SIG-M5 treated with dmso at 0.1 percent for 504 hours (cell line): ENCODE data around the gene TEX19.
A peak's percentile ranks its signal among the peaks of the same experiment; 100 is the strongest.
"Not testable (repeated sequence)": the region's sequence is repeated elsewhere in the genome, so short reads cannot be mapped to it uniquely, and the experiment has no call there.

Experiments used
- DNase-seq: peaks from one replicate; lab custom pipeline; 2025; ENCODE audit not compliant: unreplicated experiment; lab: John Stamatoyannopoulos, UW

TEX19 gene

DNA sequence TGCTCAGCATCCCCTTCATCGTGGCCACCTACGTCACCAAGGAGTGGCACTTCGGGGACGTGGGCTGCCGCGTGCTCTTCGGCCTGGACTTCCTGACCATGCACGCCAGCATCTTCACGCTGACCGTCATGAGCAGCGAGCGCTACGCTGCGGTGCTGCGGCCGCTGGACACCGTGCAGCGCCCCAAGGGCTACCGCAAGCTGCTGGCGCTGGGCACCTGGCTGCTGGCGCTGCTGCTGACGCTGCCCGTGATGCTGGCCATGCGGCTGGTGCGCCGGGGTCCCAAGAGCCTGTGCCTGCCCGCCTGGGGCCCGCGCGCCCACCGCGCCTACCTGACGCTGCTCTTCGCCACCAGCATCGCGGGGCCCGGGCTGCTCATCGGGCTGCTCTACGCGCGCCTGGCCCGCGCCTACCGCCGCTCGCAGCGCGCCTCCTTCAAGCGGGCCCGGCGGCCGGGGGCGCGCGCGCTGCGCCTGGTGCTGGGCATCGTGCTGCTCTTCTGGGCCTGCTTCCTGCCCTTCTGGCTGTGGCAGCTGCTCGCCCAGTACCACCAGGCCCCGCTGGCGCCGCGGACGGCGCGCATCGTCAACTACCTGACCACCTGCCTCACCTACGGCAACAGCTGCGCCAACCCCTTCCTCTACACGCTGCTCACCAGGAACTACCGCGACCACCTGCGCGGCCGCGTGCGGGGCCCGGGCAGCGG is 15.7 kb downstream of the TEX19 start:
- DNase-seq: no peak

DNA sequence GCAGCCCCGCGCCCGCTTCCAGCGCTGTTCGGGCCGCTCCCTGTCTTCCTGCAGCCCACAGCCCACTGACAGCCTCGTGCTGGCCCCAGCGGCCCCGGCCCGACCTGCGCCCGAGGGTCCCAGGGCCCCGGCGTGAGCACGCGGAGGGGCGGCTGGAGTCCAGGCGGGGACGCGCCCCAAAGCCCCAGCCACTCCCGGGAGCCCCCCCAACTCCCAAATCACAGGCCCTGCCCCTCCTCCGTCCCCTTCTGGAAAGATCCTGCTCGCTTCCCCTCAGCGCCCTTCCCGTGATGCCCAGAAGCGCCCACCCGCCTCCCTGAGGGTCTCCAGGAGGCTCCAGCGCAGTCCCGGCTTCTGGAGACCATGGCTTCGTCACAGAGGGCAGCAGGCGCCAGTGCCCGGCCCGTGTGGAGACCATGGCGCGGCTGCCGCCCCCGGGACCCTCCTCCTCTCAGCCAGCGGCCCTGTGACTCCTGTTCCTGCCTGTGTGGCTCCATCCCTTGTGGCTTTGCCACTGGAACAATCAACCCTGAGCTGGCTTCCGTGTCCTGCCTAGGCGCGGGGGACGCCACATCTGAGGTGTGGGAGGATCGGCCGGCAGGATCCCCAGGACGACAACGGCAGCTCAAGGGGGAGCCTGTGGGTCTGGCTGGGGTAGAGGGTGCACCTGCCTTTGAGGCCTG is 16.5 kb downstream of the TEX19 start:
- DNase-seq: no peak

DNA sequence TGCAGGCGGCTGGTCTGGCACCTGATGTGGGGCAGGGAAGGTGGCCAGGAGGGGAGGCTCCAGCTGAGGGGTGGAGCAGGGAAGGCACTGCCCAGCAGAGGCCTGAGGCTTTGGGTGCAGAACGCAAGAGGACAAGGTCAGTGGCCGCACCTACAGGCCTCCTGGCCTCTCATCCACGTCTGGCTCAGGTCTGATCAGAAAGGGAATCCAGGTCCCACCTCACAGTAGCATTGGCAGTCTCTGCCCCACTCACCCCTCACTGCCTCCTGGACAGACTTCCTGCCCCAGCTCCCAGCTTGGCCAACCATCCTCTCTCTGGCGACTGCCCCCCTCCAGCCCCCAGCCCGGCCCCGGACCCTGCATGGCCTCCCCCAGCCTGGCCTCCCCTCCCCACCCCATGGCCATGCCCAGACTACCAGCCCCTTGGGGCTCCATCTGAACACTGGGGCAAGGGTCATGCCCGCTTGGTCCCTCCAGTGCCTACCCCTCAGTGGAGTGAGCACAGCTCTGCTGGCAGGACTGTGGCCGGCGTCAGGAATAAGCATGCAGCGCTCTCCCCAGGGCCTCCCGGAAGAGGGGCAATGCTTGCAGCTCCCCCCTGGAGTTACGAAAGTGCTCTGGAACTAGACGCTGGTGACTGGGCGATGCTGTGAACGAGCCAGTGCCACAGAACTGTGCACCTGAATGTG is 17.1 kb downstream of the TEX19 start:
- peak; percentile 49 for DNase-seq

DNA sequence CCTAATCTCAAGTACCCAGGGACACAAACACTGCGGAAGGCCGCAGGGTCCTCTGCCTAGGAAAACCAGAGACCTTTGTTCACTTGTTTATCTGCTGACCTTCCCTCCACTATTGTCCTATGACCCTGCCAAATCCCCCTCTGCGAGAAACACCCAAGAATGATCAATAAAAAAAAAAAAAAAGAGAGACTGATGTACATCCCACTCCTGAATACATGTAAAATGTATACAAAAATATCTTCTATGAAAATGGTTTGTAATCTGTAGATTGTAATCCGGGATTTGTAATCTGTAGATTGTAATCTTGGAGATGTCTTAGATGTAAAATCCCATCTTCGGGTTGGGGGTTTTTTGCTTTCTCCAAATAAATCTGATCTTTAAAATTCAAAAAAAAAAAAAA is 18.2 kb downstream of the TEX19 start:
- not testable (repeated sequence) for DNase-seq

DNA sequence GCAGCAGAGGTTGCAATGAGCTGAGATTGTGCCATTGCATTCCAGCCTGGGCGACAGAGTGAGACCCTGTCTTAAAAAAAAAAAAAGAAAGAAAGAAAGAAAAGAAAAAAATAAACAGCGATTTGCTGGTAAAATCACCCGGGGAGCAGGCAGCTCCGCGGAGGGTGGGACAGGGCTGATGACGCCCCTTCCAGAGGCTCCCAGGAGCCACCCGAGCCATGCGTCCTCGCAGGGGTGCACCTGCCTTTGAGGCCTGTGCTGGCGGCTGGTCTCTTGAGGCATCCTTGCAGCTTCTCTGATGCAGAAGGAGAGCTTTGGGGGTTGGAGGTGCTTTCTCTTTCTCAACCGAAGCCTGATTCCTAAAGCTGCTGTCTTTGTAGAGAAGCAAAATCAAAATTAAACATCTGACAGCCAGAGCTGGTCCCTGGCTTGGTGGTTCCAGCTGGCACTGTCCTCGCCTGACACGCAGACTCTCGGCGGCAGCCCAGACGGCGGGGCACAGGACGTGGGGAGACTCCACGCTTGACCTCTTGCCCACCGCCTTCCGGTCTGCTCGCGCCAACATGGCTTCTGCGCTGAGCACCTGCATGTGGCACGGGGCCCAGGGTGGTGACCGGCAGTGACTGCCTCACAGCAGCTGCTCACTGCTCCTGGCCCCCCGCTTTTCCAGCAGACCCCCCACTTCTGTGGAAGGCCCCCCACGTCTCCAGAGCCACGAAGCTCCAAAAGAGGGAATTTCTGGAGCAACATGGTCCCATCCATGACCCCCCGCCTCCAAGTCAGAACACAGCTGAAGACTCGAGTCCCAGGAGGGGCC is 19.1 kb downstream of the TEX19 start:
- no peak for DNase-seq

DNA sequence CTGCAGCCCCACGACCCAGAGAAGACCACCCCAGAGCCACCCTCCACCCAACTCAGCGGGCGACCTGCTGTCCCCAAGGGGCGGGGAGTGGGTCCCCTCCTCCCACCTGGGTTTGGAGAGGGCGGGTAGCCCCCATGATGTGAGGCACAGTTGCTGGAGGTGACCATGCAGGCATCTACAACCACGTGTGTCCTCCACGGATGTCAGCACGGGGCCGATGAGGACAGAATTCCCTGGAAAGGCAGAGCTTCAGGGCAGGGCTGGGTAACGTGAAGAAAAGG is 19.6 kb downstream of the TEX19 start:
- DNase-seq: no peak

DNA sequence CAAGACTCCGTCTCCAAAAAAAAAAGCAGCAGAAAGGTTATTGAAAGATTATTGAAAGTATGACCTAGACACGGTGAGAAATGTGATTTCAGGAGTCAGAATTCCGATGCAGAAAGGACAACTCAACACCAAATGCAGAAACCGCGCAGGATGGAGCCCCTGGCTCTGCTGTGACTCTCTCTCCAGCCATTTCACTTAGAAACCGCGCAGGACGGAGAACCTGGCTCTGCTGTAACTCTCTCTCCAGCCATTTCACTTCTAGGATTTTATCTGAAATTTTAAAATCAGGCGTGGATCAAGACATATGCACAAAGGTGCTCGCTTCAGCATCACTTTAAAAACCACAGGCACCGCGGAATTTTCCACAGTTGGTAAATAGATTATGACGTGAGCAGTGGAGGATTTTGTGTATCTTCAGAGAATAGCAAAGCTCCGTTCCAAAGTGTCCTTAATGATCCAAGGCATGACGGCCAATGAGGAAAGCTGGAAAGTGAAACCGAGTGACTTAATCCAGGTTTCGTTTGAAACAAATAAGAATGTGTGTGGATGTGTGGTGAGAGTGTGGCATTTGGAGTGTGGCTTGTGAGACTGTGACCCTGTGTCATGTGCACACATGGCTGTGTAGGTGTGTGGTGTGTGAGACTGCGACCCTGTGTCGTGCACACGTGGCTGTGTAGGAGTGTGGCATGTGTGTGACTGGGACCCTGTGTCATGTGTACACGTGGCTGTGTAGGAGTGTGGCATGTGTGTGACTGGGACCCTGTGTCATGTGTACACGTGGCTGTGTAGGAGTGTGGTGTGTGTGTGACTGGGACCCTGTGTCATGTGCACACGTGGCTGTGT is 22.0 kb downstream of the TEX19 start:
- DNase-seq: no peak

DNA sequence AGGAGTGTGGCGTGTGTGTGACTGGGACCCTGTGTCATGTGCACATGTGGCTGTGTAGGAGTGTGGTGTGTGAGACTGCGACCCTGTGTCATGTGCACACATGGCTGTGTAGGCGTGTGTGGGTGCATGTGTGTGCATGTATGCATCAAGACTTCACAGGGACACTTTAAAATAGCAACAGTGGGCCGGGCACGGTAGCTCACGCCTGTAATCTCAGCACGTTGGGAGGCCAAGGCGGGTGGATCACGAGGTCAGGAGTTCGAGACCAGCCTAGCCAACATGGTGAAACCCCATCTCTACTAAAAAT is 22.6 kb downstream of the TEX19 start:
- not testable (repeated sequence) for DNase-seq

DNA sequence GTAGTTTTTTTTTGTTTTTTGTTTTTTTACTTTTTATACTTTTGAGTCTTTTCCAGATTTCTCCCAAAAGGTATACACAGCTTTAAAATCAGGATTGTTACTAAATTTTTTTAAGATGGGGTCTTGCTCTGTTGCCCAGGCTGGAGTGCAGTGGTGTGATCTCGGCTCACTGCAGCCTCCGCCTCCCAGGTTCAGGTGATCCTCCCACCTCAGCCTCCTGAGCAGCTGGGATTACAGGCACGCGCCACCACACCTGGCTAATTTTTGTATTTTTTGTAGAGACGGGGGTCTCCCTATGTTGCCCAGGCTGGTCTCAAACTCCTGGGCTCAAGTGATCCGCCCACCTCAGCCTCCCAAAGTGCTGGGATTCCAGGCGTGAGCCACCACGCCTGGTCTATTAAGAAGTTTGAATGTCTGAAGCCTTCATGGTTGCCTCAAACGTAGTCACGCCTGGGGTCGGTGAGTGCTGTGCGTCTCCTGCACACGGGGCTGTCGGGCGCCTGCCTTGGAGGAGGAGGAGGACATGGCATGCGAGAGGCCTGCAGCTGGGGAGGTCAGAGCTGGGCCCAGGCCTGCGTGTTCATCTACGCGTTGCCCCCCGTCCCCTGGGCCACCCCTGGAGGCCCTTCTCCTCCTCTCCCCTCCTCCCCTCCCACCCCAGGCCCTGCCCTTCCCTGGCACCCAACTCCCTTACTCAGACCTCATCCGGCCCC is 23.3 kb downstream of the TEX19 start:
- not testable (repeated sequence) for DNase-seq

DNA sequence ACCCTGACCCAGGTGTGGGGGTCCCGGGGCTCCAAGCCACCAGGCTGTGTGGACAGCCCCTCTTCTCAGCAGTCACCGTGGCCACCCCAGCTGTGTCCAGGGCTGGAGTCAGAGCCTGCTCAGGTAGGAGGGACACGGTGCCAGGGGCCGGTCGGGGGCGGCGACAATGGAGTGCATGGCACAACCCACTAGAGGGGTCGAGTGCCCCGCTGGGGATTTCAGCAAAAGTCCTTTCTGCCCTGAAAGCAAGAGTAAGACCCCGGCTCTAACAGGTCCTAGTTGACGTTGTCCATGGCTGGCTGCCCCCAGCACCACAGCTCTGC is 23.8 kb downstream of the TEX19 start:
- no peak for DNase-seq

DNA sequence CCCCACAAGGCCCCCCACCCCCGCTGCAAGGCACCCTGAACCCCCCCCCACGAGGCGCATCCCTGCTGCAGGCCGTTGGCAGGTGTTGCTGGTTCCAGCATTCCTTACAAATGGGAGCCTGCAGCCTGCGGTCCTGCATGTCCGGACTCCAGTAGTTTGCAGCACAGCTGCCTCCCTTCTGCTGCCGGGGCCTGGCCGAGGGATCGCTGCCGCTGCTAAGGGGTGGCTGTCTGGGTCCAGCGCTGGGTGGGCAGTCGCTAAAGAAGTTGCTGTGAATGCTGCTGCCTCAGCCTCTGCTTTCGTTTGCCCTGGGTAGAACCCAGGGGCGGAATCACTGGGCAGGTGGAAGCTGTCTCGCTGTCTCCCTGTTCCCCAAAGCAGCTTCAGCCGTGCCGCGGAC is 24.4 kb downstream of the TEX19 start:
- no peak for DNase-seq

DNA sequence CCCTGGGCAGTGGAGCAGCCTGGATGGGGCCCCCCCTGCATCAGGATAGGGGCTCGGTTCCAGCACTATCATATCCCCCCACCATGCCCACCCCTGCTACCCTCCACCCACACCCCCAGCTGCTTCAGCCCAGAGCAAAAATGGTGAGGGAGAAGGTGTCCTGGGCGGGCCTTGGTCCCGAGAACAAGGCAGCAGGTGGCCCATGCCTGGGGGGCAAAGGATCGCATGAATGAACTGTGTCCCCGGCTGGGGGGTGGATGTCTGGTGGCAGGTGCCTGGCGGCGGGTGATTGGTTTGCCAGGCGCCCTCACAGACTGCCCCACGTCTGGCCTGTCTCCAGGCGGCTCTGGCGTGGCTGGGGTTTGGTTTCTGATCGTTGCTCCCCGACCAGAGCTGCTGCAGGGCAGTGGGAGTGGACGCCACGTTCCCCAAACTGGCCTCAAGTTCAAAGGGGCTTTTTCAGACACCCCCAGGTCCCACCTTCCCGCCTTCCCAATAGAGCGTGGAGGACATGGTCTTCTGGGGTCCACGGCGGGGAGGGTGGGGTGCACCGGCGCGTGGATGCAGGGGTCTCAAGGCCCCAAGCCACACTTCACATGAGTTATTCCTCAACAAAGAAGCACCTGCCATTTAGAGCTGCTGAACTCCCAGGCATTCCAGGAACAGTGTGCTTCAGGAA is 25.1 kb downstream of the TEX19 start:
- no peak for DNase-seq

DNA sequence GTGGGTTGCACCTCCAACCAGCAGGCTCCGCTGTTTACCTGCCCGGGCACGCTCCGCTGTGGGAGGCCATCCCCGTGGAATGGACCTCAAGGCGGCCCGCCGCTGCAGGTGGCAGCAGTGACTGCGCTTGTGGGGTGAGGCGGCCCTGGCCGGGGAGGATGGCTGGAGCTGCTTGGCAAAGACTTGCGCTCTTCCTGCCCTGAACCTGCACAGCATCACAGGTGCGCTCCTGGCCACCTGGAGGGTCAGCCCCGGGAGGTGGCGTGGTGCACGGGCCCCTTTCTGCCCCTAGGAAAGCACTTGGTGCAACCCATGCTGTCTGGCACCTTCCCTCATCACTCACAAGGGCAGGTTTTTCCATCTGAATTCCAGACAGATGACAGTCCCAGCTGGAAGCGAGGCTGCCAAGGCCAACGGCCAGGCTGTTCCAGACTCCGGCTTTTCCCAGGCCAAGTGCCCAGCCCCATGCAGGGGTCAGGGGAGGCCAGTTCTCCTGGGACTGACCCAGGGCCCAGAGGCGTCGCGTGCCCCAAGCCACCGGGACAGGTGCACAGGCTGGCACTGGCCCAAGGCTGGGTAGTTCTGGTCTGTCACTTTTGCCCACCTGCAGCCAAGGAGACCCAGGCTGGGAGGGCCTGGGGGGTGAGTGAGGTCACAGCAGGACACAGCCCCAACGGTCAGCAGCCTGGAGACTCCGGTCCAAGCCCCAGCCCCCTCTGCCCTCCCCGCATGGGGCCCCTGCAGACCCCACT is 25.9 kb downstream of the TEX19 start:
- DNase-seq: no peak

DNA sequence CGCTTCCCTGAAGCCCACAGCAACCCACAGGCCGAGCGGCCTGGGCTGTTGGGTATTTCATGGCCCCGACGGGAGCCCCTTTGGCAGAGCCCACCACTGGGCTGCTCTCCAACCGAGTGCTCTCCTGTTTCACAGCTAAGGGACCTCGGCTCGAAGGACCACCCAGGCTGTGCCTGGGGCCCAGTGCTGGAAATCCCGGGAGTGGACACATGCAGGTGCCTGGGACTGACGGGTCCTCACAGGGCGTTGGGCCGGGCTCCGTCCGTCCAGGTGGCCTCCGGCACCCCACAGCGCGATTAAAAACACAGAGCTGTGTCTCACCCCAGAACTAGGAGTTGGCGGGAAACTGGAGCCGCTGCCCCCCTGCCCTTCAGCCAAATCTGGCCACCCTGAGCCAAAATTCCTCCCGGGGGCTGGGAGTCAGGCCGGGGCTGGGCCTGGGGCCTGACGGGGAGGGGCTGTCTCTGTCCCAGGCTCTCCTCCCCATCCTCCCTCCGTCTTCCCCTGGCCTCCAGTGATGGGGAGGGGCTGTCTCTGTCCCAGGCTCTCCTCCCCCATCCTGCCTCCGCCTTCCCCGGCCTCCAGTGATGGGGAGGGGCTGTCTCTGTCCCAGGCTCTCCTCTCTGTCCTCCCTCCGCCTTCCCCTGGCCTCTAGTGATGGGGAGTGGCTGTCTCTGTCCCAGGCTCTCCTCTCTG is 26.7 kb downstream of the TEX19 start:
- no peak for DNase-seq

DNA sequence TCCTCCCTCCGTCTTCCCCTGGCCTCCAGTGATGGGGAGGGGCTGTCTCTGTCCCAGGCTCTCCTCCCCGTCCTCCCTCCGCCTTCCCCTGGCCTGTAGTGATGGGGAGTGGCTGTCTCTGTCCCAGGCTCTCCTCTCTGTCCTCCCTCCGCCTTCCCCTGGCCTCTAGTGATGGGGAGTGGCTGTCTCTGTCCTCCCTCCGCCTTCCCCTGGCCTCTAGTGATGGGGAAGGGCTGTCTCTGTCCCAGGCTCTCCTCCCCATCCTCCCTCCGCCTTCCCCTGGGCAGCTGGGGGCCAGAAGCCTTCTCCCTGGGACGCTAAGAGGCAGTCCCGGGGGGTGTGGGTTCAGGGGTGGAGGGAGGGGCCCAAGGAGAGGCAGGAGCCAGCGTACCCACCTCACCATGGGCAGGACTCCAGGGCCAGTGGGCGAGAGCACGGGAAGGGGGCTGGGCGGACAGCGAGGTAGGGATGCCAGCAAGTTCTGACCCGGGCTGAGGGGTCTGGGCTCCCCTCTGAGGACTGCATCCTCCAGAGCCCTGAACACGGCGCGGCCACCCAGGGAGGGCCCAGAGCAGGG is 27.3 kb downstream of the TEX19 start:
- no peak for DNase-seq

DNA sequence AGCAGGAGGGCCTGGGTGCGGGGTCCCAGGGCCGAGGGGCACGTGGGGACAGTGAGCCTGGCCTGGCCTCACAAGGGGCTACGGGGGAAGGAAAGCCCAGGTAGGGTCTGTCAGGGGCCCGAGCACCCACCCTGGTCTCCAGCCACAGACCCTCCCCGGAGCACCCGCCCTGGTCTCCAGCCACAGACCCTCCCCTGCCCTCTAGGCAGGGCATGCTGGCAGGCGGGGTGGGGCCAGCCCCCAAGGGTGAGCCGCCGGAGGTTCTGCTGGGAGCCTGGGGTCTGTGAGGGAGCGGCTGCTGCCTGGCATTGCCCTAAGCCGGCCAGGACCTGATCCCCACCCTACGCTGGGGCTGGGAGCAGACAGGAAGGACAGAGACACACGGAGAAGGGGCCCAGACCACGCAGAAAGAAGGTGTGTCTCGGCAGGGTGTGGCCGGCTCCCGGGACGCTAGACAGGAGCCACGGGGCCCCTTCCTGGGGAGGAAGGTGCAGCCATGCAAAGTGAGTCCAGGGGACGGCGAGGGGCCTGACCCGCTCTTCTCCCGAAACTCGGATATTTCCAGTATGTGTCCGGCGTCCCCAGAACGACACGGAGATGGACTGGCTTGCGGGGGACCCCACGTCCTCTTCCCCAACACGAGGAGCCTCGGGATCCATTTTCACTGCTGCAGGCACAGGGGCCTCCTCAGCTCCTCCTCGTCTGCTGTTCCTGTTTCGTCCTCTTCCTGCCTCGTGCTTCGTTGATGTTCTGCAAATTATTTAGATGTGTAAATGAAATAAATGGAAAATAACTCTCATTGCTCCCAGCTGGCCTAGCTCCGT is 28.0 kb downstream of the TEX19 start:
- no peak for DNase-seq

DNA sequence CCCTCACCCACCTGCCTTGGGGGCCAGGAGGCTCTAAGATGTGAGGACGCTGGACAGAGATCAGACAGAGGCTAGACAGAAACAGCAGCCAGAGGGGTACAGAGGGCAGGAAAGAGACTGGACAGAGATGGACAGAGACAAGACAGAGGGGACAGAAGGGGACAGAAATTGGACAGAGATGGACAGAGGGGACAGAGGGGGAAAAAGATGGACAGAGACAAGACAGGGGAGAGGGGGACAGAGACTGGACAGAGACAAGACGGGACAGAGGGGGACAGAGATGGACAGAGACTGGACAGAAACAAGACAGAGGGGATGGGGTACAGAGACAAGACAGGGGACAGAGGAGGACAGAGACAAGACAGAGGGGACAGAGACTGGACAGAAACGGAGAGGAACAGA is 28.7 kb downstream of the TEX19 start:
- no peak for DNase-seq
